ENCODE results near the gene NR2C1.
"Not testable (repeated sequence)": the region's sequence is repeated elsewhere in the genome, so short reads cannot be mapped to it uniquely, and the experiment has no call there.

Gene NR2C1

GRCh38 chr12:94988471-94988870 lies 84.9 kb downstream of the NR2C1 start:
- TF ChIP-seq CTCF (IDR thresholded peaks at IDR 0.05; ENCODE audit: extremely low read depth, insufficient read depth, missing control alignments) = no peak
- in situ Hi-C loops (cut with MboI; ENCODE audit: low pct_unique_long_range_greater_than_20kb, low sequenced_read_pairs, unreplicated experiment) = no loop called here
- no peak for DNase-seq (ENCODE audit: low spot score)

GRCh38 chr12:94987801-94988200 lies 85.6 kb downstream of the NR2C1 start:
- in situ Hi-C loops (cut with MboI; ENCODE audit: low pct_unique_long_range_greater_than_20kb, low sequenced_read_pairs, unreplicated experiment) = no loop called here
- TF ChIP-seq CTCF (IDR thresholded peaks at IDR 0.05; ENCODE audit: extremely low read depth, insufficient read depth, missing control alignments) = no peak
- no peak for DNase-seq (ENCODE audit: low spot score)

- TF ChIP-seq CTCF (IDR thresholded peaks at IDR 0.05; ENCODE audit: extremely low read depth, insufficient read depth, missing control alignments) = no peak
- in situ Hi-C loops (cut with MboI; ENCODE audit: low pct_unique_long_range_greater_than_20kb, low sequenced_read_pairs, unreplicated experiment) = no loop called here
- no peak for DNase-seq (ENCODE audit: low spot score)
Measured at GRCh38 chr12:94987076-94987669, 86.2 kb downstream of the NR2C1 start.

- DNase-seq (ENCODE audit: low spot score); in situ Hi-C loops (cut with MboI; ENCODE audit: low pct_unique_long_range_greater_than_20kb, low sequenced_read_pairs, unreplicated experiment): not testable (repeated sequence)
Measured at GRCh38 chr12:94985099-94985498, 88.3 kb downstream of the NR2C1 start.

- DNase-seq (ENCODE audit: low spot score) = no peak
- in situ Hi-C loops (cut with MboI; ENCODE audit: low pct_unique_long_range_greater_than_20kb, low sequenced_read_pairs, unreplicated experiment) = no loop called here
- TF ChIP-seq CTCF (IDR thresholded peaks at IDR 0.05; ENCODE audit: extremely low read depth, insufficient read depth, missing control alignments) = no peak
Measured at GRCh38 chr12:94983321-94983720, 90.1 kb downstream of the NR2C1 start.

GRCh38 chr12:94982456-94982855 lies 91.0 kb downstream of the NR2C1 start:
- DNase-seq (ENCODE audit: low spot score) = no peak
- in situ Hi-C loops (cut with MboI; ENCODE audit: low pct_unique_long_range_greater_than_20kb, low sequenced_read_pairs, unreplicated experiment) = no loop called here
- no peak for TF ChIP-seq CTCF (IDR thresholded peaks at IDR 0.05; ENCODE audit: extremely low read depth, insufficient read depth, missing control alignments)

GRCh38 chr12:94980577-94980976 lies 92.8 kb downstream of the NR2C1 start:
- in situ Hi-C loops (cut with MboI; ENCODE audit: low pct_unique_long_range_greater_than_20kb, low sequenced_read_pairs, unreplicated experiment) = no loop called here
- peak; percentile 25 for TF ChIP-seq CTCF (IDR thresholded peaks at IDR 0.05; ENCODE audit: extremely low read depth, insufficient read depth, missing control alignments)
- no peak for DNase-seq (ENCODE audit: low spot score)
